UCSD-AML1 (cell line): ENCODE measurements around the gene MAPKAPK2.

Experiments
- DNase-seq: peaks from one replicate; lab custom pipeline; 2025; ENCODE audit not compliant: unreplicated experiment; lab: John Stamatoyannopoulos, UW

The MAPKAPK2 gene

DNA sequence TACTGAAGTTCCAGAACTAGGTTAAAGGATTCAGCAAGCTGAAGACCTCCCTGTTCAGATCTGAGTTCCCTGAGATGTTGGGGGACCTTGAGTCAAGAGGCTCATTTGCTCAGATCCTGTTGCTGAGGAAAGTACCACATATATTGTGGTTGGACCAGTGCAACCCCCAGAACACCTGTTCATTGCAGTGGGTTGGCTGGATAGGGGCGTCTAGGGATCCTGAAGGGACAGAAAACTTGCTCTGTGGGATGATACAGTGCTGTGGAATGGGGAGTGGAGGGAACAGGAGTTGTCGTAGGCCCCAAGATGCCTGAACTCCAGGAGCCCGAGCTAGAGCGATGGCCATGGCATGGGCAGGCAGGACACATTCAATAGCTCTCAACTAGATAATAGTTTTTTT is 24.6 kb upstream of the MAPKAPK2 start:
- no peak for DNase-seq

DNA sequence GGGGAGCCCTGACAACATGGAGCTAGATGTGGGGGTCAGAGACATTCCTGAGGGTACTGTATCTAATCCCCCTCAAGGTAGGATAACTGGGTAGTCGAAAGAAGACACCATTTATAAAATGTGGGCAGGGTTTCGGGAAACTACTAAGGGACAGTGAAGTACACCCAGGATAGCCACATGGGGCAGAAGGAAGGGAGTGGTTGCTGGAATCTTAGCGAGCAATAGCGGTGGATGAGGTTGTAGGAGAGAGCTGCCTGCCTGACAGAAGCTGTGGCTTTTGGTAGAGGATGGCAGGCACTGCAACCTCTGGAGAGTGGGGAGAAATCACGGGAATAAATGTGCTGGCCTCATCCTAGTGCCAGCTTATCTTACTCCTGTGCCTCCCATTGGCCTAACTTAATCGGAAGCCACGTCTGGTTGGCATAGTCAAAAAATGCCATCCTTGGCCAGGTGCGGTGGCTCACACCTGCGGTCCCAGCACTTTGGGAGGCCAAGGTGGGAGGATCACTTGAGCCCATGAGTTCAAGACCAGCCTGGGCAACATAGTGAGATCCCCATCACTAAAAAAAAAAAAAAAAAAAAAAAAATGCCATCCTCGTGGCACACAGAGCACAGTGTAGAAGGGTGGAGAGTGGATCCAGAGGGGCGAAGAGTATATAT is 23.4 kb upstream of the MAPKAPK2 start:
- DNase-seq: no peak

DNA sequence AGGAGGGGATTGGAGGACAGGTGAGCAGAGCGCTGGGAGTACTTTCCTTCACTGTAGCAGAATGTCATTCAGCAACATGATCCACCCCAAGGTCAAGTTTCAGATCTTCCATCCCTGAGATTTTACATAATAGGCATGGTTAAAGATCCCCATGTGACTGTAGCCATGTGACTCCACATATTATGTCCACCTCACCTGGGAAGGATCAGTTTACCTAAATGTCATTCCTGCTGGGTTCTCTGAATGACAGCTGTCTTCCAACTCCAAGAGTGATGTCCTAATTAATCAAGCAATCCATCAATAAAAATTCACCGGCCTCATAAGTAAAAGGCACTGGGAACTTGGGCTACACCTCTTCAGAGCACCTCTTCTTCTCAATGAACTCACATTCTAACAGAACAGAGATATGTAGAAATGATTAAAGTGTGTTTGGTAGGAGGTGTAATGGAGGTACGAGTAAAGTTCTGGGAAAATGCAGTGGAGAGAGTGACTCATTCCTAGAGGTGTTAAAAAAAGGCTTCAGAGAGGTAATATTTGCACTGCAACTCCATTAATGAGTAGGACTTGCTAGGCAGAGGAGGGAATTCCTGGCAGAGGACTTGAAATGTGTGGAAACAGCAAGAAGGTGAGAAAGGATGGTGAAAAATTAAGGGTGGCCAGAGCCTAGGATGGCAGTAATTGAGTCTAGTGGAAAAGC is 22.2 kb upstream of the MAPKAPK2 start:
- no peak for DNase-seq

DNA sequence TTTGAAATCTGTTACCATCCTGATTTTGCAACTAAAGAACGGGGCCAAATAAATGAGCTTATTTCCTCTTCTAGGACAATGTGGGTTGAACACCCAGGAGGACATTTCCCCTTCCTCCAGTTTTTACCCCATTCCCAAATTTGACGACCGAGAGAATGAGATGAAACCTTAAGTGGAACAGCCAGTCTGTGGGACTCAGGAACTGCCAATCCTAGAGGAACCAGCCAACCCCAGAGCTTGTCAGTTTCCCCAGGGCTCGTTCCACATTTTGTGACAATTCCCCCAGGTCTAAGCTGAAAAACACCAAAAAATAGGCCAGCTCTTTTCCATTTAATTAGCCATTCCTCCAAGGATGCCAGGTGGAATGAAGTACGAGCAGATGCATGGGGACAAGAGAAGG is 21.3 kb upstream of the MAPKAPK2 start:
- DNase-seq: no peak

DNA sequence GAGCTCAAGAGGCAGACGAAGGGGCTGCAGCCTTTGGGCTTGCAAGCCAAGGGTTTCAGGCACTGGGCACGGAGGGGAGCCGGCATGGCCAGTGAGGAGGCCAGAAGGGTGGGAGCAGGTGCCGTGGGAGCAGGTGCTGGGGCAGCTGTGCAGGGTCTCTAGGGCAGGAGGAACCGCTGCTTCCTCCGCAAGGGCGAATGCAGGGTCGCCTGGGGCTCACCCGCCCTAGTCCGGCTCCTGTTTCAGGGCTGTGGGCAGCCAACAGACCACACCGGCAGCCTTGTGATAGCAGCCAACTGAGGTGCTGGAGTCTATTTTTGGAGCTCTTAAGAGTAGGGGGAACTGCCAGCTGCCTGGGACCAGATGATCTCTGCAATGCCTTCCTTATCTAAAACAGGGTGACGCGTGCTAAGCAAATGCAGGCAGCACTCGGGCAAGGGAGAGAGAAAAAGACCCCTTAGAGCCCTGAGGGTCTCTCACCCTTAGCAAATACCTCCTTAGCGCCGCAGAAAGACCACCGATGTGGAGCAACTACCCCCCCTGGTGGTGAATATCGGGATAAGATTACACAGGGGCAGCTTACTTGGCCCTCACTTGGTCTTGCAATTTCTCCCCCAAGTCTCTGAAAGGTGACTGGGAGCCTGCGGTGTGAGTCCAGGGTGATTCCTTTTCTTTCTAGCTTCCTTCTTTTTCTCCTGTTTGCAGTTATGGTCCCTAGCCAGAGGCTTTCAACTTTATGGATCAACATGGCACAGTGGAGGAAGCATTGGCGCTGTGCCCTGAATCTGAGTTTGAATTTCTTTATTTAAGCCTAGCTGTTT is 20.7 kb upstream of the MAPKAPK2 start:
- peak; percentile 65 for DNase-seq

DNA sequence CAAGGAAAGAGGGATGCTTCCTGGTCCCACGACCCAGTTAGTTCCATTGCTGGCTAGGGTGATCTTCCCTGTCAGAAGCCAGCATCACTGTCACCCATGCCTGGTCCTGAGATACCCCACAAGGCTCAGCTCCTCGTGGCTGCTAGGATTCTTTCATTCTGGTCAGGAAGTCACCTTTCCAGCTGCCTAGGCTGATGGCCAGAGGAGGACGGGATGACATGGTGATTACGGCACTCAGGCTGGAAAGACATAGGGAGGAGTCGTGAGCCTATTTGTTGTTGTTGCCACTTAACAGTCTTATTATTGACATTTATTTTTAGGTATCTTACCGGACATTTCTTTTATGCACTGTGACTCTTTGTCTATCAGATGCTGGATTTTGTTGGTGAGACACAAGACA is 20.0 kb upstream of the MAPKAPK2 start:
- DNase-seq: no peak

DNA sequence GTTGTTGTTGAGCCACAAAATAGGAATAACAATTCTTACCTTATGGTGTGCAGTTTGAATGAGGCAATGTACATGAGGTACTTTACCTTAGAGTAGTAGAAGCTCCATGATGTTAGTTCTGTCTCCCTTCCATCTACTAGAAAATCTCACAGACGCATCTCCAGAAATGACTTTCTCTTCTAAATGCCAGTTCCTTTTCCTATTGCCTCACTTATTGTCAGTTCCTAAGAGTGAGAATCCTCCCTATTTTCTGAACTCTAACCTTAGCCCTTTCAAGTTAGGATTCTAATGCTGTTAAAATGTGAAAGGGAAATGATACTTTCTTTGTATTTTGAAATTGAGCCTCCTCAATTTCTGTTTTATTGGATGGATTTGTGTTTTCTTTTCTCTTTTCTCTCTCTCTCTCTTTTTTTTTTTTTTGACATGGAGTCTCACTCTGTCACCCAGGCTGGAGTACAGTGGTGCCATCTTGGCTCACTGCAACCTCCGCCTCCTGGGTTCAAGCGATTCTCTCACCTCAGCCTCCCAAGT is 18.6 kb upstream of the MAPKAPK2 start:
- no peak for DNase-seq

DNA sequence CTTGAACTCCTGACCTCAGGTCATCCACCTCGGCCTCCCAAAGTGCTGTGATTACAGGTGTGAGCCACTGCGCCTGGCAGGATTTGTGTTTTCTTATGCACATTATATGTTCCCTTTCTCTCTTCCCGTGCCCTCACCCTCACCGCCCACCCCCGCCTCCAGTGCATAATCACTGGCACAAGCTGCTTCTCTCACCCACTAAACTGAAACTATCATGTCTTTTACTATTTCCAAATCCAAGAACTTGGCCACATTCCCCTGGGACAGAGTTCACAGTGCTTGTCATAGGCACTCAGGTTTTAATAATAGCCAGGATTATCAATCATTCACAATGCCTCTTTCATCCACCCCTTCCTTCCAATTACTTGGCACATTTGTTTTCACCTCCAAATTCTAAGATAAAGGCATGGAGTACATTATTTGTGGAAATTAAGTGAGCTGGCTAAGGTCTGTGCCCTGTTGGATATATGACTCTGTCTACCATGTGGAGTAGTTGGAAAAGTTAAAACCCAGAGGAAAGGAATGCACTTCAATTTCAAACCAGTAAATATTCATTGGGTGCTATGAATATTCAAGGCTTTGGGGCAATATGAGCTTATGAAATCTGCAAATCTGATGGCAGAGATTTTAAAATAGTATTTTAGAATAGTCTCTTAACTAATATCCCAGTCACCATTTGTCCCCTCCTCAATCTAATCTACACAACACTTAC is 17.6 kb upstream of the MAPKAPK2 start:
- DNase-seq: no peak

DNA sequence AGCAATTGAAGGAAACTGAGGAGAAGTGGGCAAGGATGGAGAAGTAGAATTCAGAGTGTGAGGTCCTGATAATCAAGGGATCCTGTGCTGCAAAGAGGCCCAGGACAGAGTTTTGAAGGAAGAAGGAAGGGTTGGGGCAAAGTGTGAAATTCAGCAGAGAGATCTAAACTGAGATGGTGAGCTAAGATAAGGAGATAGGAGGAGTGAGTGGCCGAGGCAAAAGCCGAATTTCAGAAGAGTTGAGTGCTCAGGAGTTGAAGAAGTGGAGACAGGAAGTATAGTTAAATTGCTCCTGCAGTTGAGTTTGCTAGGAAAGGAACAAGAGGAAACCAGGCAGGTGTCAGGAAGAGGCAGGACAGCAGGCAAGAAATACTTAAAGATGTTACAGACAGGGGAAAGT is 16.4 kb upstream of the MAPKAPK2 start:
- no peak for DNase-seq

DNA sequence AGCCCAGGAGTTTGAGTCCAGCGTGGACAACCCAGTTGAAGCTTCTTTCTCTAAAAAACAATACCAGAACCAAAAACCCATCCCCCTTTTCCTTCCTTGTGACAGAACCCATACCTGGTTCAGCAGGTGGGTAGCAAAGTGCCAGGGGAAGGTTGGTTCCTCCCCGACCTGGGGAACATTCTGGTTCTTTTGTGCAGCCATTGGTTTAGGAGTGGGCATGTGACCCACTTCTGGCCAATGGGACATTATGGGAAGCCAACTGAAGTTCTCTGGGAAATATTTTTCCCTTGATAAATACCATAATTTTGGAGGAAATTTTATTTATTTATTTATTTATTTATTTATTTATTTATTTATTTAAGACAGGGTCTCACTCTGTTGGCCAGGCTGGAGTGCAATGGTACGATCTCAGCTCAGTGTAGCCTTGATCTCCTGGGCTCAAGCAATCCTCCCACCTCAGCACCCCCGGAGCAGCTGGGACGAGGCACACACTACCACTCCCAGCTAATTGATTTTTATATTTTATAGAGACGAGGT is 15.8 kb upstream of the MAPKAPK2 start:
- no peak for DNase-seq

DNA sequence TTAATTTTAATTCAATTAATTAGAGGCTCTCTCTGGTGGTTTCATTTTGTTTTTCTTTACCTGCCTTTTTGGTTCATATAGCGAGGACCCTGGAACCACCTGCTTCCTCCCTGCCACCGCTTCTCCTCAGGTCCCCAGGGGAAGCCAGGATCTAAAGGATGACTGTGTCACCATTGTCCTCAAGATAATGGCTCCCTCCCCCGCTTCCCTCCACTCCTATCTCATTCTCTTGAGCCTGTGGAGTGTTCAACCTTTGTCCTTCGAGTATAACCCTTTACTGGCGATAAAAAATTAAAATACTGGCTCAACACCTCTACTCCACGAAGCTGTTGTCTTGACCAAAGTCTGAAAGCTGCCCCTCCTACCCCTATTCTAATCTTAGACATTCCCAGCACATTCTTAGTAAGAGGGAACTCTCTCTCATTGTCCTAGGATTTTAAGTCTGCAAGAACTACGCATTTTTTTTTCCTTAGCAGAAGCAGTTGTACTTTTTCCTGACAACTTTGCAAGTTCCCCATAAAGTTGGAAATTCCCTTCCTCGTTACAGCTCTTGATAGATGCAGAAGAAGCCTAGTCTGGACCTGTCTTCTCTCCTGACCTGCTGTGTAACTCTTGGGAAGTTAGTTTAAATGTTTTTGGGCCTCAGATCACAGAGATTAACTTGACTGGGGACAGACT is 12.6 kb upstream of the MAPKAPK2 start:
- no peak for DNase-seq

DNA sequence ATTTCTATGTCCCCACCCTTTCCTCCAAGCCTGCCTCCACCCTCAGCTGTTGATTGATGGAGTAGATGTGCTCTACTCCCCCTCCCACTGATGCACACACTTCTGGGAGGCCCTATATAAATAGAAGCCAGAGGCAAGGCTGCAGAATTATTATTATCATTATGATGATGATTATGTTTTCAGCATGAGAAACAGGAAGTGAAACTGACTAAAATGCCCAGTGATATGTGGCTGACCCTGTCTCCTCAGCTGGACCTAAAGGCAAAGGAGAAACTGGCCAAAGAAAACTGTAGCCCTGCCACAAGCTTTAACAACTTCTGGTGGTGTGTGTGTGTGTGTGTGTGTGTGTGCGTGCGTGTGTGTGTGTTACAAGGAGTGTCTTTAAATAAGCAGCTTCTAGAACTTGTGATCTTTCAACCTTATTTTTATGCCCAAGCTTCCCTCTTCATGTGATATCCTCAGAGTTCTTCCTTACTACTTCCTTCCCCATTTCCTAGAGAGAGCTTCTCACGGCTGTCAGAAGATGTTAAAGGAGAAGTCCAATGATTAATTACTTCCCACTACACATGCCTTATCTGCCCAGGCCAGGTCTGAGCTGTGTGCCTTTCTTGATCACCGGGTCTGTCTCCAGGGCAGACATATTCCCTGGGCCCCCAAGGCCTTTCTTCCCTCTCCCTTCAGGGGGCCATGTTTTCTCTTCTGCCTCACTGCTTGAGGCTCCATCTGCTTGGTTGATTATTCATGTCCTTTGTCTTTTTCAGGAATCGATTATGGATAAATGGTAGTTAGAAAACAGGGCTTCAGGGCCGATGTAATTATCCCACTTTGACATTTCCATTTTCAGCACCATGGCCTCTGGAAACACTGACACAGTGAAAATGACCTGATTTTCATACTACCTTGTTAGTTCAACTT is 11.6 kb upstream of the MAPKAPK2 start:
- peak; percentile 77 for DNase-seq

DNA sequence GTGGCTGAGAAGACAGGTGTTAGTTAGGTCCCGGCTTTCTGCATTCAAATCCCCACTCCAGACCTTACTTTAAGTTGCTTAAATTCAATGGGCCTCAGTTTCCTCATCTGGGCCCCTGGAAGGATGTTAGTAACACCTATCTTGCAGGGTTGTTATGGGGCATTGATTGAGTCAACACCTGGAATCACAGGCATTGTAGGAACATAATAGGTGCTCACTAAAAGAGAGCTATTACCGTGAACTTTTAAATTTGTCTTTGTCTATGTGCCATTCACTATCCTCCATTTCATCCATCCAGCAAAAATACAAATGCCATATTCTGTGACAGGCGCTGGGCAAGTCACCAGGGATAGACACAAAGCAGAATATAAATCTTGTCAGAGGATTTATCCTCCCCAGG is 10.5 kb upstream of the MAPKAPK2 start:
- no peak for DNase-seq

DNA sequence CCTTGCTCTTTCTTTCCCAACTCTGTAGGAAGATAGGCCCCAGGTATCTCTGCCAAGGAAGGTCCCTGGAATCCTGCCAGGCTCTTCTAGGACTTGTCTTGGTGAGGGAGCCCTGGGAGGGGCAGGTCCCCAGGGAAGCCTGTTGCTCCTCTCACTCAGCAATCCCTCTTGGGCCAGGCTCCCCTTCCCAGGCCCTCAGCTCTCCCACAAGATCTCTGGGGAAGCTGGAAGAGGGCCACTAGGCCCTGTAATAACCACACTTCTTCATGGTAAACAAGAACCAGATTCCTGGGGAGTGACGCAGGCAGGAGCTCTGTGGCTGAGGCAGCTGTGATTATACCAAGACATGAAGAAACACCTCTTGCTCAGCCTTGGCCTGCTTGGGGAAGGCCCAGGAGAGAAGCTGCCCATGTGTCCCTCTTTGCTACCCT is 9.9 kb upstream of the MAPKAPK2 start:
- DNase-seq: no peak

DNA sequence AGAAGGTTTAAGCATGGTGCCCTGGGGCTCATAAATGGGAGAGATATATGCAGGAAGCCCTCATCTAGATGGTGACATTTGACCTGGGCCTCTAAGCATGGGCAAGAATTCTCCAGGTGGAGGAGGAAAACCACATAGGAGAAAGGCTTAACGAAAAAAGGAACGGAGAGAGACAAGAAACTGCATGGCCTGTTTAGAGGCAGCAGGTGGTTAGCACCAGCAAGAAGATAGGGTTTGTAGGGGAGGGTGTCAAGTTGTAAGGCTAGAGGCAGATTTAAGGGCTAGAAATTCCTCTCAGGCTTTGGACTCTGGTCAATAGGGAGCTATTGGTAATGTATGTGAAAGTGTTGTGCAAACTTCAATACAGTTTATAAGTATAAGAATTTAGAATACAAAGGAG is 8.2 kb upstream of the MAPKAPK2 start:
- no peak for DNase-seq

DNA sequence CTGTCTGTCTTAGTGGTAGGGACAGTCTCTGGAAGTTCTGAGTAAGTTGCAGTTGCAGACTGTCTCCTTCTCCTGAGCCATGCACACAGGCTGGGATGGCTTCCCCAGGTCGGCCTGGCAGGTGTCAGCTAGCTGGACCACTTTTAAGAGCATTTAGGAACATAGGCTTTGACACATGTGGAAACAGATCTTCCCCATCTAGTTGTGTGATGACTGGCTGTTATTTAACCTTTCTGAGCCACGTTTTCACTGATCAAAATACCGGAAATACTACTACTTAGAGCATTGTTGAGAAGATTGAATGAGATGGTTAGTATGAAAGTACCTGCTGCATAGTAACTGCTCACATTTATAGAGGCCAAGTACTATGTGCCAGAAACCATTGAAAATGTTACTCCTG is 6.2 kb upstream of the MAPKAPK2 start:
- DNase-seq: no peak

DNA sequence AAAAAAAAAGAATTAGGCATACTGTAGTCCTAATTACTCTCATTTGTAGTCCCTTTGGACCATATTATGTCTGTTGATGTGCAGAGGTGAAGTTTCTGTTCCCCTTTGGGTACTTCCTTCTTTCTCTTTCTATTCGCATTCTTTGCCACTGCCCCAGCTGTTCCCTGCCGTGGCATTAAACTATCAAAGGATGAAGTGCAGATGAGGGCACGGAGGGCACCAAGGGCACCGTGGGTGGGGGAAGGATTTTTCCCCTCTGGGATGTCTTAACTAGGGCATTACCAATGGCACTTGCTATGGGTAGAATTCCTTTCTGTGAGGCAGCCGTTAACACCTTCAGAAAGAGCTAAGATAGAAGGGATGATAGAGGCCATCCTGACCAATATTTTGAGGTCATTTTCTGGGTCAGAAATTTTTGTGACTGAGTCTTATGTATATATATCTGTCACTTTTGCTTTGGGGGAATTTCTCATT is 4.9 kb upstream of the MAPKAPK2 start:
- no peak for DNase-seq

DNA sequence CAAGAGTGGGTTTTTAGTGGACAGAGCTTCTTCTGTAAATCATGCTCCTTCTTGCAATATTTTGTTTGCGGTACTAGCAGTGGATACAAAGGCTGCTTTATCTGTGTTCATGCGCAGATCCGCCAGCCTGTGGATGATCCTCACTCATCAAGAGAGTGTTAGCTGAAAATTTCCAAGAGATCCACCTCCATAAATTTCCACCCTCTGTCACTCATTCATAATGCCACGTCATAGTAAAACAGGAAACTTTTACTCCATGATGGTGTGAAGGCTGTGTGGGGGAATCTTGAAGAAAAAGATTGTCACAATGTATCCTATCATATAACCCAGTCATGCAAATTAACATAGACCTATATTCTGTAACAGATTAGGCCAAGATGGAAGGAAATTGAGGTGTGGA is 4.4 kb upstream of the MAPKAPK2 start:
- DNase-seq: no peak

DNA sequence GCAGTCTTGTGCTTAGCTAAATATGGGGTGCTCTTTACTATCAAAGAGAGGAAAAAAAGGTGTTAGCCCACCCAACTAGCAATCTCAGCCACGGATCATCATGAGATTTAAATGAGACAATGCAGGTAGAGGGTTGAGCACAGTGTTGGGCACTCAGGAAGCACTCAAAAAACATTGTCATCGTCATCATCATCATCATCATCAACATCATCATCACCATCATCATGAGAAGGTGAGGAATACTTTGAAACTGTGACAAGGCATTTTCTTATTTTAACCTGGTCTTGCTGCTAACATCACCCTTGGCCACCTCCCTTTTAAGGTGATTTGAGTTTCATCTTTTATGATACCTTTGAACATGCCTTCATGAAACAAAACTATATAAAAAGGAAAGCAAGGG is 3.3 kb upstream of the MAPKAPK2 start:
- no peak for DNase-seq
